ENCODE data around the gene SPON2. TPM values are rescaled to one million over a fixed set of nuclear protein-coding genes. Genes with fewer than 3 reads are reported as not detected.

Gene SPON2
- total RNA-seq: 295 and 321 TPM in 2 replicates

GRCh38 chr4:1172228-1172851, at the start of gene SPON2:
Gene SPON2, minus strand, starts transcription at chr4:1172583.

Other genes starting within 250 kb of the SPON2 start
- 76.9 and 95.8 TPM in 2 replicates for gene GAK, start 240.3 kb downstream of the SPON2 start, total RNA-seq
- 15.9 and 16.6 TPM in 2 replicates for gene TMEM175, start 240.1 kb downstream of the SPON2 start, total RNA-seq
- gene DGKQ, start 199.0 kb downstream of the SPON2 start, total RNA-seq: 7.7 TPM in 2 replicates
- 1.0 and 4.8 TPM in 2 replicates for gene IDUA, start 185.5 kb downstream of the SPON2 start, total RNA-seq
- gene SLC26A1, start 179.2 kb downstream of the SPON2 start, total RNA-seq: not detected in 2 replicates
- 37.0 and 37.3 TPM in 2 replicates for gene FGFRL1, start 161.0 kb downstream of the SPON2 start, total RNA-seq
- gene RNF212, start 59.0 kb downstream of the SPON2 start, total RNA-seq: 0.30 and 0.34 TPM in 2 replicates
- 196 and 202 TPM in 2 replicates for gene CTBP1, start 76.5 kb upstream of the SPON2 start, total RNA-seq
- 71.2 and 73.8 TPM in 2 replicates for gene MAEA, start 117.3 kb upstream of the SPON2 start, total RNA-seq
- gene UVSSA, start 174.6 kb upstream of the SPON2 start, total RNA-seq: 5.2 and 5.4 TPM in 2 replicates
- not detected in 2 replicates for gene NKX1-1, start 233.9 kb upstream of the SPON2 start, total RNA-seq